Right cardiac atrium (tissue), 5 donors: ENCODE data around the gene FNDC11. TPM values are rescaled to one million over a fixed set of nuclear protein-coding genes. Genes with fewer than 3 reads are reported as not detected.
A peak's percentile ranks its signal among the peaks of the same experiment; 100 is the strongest.

ENCODE experiments used
- ATAC-seq, 2 donors: fragments of 200-7000 bp; cut with Tn5 transposase; one replicate each; pipeline versions ENCODE4 v1.8.0 to v1.9.1; 2020; ENCODE audit warnings: moderate library complexity in 2 of 2, mild to moderate bottlenecking in 1 of 2
- DNase-seq, 3 donors: peaks; one replicate each; pipeline ENCODE4 v3.0.0-alpha.2; 2020
- H3K27ac ChIP-seq: one replicate; pipeline ENCODE4 v1.5.1; 2013; ENCODE audit warnings: mild to moderate bottlenecking, low read length, control low read depth, moderate library complexity
- H3K27me3 ChIP-seq: one replicate; pipeline ENCODE4 v1.6.1; 2013; ENCODE audit not compliant: control insufficient read depth, insufficient read depth
- H3K4me1 ChIP-seq: one replicate; pipeline ENCODE4 v1.6.1; 2013; ENCODE audit warnings: low read length; ENCODE audit not compliant: control insufficient read depth, insufficient read depth
- H3K4me3 ChIP-seq: one replicate; pipeline ENCODE4 v1.5.1; 2013; ENCODE audit warnings: low read length, control low read depth
- H3K9me3 ChIP-seq: one replicate; pipeline ENCODE4 v1.6.1; 2013; ENCODE audit warnings: low read length; ENCODE audit not compliant: control insufficient read depth
- WGBS: extraction: QIAGEN DNeasy Blood & Tissue Kit; methylation state at CpG from one replicate; pipeline ENCODE4 v1.1.7; 2013; 5-methylcytosine and 5-hydroxymethylcytosine counted together
- intact Hi-C, 4 donors: fragments of 100-400 bp; cut with DNase I; formaldehyde crosslinking; loops; one replicate each; pipeline versions ENCODE4 v1.11.0 to v1.14.0; 2022 to 2023
- polyA plus RNA-seq: library from polyadenylated mRNA; stranded (reverse); fragments of 200-250 nt; gene quantifications from one replicate; pipeline ENCODE4 v1.2.3, GENCODE V29; 2013
- total RNA-seq, 4 donors: library from RNA; stranded (reverse); fragmentation: NEBNext Ultra II Directional; extraction: Animal tissue kit (Norgen Biotek cat#: 25700); gene quantifications; one replicate each; pipeline ENCODE4 v1.2.1, GENCODE V29; 2021
- donor health status: healthy with polysubstance abuse.
- donor health status: DM: no; HTN: yes; CAD: no.
- donor health status: DM: no; HTN: no; CAD: no.
- donor health status: DM: no; HTN: yes; CAD: no; lungs with severe emphysema.
- donor health status: DM: yes; HTN: yes; CAD: no.

Gene FNDC11
- total and polyA plus RNA-seq, 5 donors = 0.09 to 0.20 (median 0.15) TPM; not detected in 1

GRCh38 chr20:63589261-63590217, 35.6 kb downstream of the FNDC11 start:
- Histone ChIP-seq H3K4me3 (no peak overlapping the region), H3K4me1 (peaks cover 4% of the 10 kb centered on the region), H3K27me3 (no peaks in the 10 kb centered on the region), H3K9me3 (no peaks in the 10 kb centered on the region), H3K27ac (no peak overlapping the region)
- DNase-seq (peak in 1 of 3 donors; percentile 52), ATAC-seq (no peak)
- 91% methylated on average over 38 of the region's 38 CpGs for WGBS
- intact Hi-C loops = no loop called here

GRCh38 chr20:63590218-63591146, 36.5 kb downstream of the FNDC11 start:
- no peaks in the 10 kb centered on the region for H3K27me3 ChIP-seq
- DNase-seq = no peak
- WGBS = 95% methylated on average over 52 of the region's 52 CpGs
- H3K4me1 ChIP-seq = peaks cover 4% of the 10 kb centered on the region
- intact Hi-C loops = no loop called here
- H3K4me3 ChIP-seq = no peak overlapping the region
- H3K27ac ChIP-seq = no peak overlapping the region
- ATAC-seq = no peak
- H3K9me3 ChIP-seq = no peaks in the 10 kb centered on the region

GRCh38 chr20:63591147-63591533, 37.2 kb downstream of the FNDC11 start:
- no peak for ATAC-seq
- intact Hi-C loops = no loop called here
- H3K9me3 ChIP-seq = no peaks in the 10 kb centered on the region
- no peak for DNase-seq
- H3K27ac ChIP-seq = no peak overlapping the region
- no peaks in the 10 kb centered on the region for H3K27me3 ChIP-seq
- H3K4me3 ChIP-seq = no peak overlapping the region
- WGBS = 93% methylated on average over 4 of the region's 4 CpGs
- H3K4me1 ChIP-seq = peaks cover 1% of the 10 kb centered on the region

GRCh38 chr20:63591786-63592355, 37.9 kb downstream of the FNDC11 start:
- intact Hi-C loops = no loop called here

GRCh38 chr20:63592661-63593060, 38.7 kb downstream of the FNDC11 start:
- DNase-seq (no peak), ATAC-seq (no peak)
- intact Hi-C loops = no loop called here
- Histone ChIP-seq H3K4me3 (no peak overlapping the region), H3K4me1 (no peaks in the 10 kb centered on the region), H3K9me3 (no peaks in the 10 kb centered on the region), H3K27me3 (no peaks in the 10 kb centered on the region), H3K27ac (no peak overlapping the region)
- 96% methylated on average over 13 of the region's 13 CpGs for WGBS

More at GRCh38 chr20:63591786-63592355, 37.9 kb downstream of the FNDC11 start:
- Histone ChIP-seq H3K27ac (no peak overlapping the region), H3K27me3 (no peaks in the 10 kb centered on the region), H3K4me1 (no peaks in the 10 kb centered on the region), H3K4me3 (no peak overlapping the region), H3K9me3 (no peaks in the 10 kb centered on the region)
- no peak for DNase-seq
- no peak for ATAC-seq
- WGBS = 94% methylated on average over 28 of the region's 28 CpGs

GRCh38 chr20:63594043-63594561, 40.1 kb downstream of the FNDC11 start:
- DNase-seq (no peak), ATAC-seq (peak in 1 of 2 donors; percentile 19)
- no peak overlapping the region for H3K4me3 ChIP-seq
- no peak overlapping the region for H3K27ac ChIP-seq
- H3K9me3 ChIP-seq = no peaks in the 10 kb centered on the region
- H3K4me1 ChIP-seq = no peaks in the 10 kb centered on the region
- intact Hi-C loops = no loop called here
- no peaks in the 10 kb centered on the region for H3K27me3 ChIP-seq
- 69% methylated on average over 10 of the region's 10 CpGs for WGBS

GRCh38 chr20:63595416-63596127, 41.6 kb downstream of the FNDC11 start:
- Histone ChIP-seq H3K4me3 (no peak overlapping the region), H3K4me1 (no peaks in the 10 kb centered on the region), H3K27me3 (no peaks in the 10 kb centered on the region), H3K27ac (no peak overlapping the region), H3K9me3 (no peaks in the 10 kb centered on the region)
- 93% methylated on average over 30 of the region's 30 CpGs for WGBS
- DNase-seq (peak in 1 of 3 donors; percentile 47), ATAC-seq (peak in 1 of 2 donors; percentile 7)
- intact Hi-C loops = no loop called here

GRCh38 chr20:63596423-63596822, 42.5 kb downstream of the FNDC11 start:
- no peaks in the 10 kb centered on the region for H3K9me3 ChIP-seq
- H3K4me1 ChIP-seq = no peaks in the 10 kb centered on the region
- H3K4me3 ChIP-seq = no peak overlapping the region
- no peak overlapping the region for H3K27ac ChIP-seq
- no peaks in the 10 kb centered on the region for H3K27me3 ChIP-seq
- intact Hi-C loops = no loop called here
- no peak for ATAC-seq
- DNase-seq = no peak
- 88% methylated on average over 6 of the region's 6 CpGs for WGBS

- Histone ChIP-seq H3K4me1 (no peaks in the 10 kb centered on the region), H3K27me3 (no peaks in the 10 kb centered on the region), H3K27ac (no peak overlapping the region), H3K9me3 (no peaks in the 10 kb centered on the region), H3K4me3 (no peak overlapping the region)
- intact Hi-C loops = no loop called here
- ATAC-seq (peak in 1 of 2 donors; percentile 16), DNase-seq (no peak)
- 90% methylated on average over 23 of the region's 23 CpGs for WGBS
Measured at GRCh38 chr20:63597651-63598478, 43.9 kb downstream of the FNDC11 start.
